IMR-90 (cell line): ENCODE data around the gene RASAL1. TPM values are rescaled to one million over a fixed set of nuclear protein-coding genes. Genes with fewer than 3 reads are reported as not detected.
A peak's percentile ranks its signal among the peaks of the same experiment; 100 is the strongest.

Source experiments
- ATAC-seq: fragments of 200-7000 bp; cut with Tn5 transposase; 2 replicates; pipeline ENCODE4 v1.9.1; 2020; ENCODE audit warnings: low read depth, mild to moderate bottlenecking, moderate library complexity
- BruUV-seq: library from RNA; stranded (reverse); fragments of 400-500 nt; replicated peaks from 2 replicates; lab custom pipeline; 2021; lab: Mats Ljungman, UMichigan
- CTCF ChIA-PET: fragments of 300-600 bp; formaldehyde crosslinking; extraction: SDS; loops from one replicate; lab custom pipeline; 2021; ENCODE audit warnings: antibody characterized with exemption; lab: Yijun Ruan, JAX
- POLR2A ChIA-PET: fragments of 300-600 bp; sonication (Branson Sonifier 250); formaldehyde crosslinking; loops from one replicate; lab custom pipeline; 2022; ENCODE audit warnings: antibody characterized with exemption; ENCODE audit not compliant: unreplicated experiment; lab: Charles Lee
- DNase-seq: peaks from one replicate; pipeline ENCODE4 v3.0.0; 2013
- H2AFZ ChIP-seq: replicated peaks from 2 replicates; pipeline ENCODE3; 2013; ENCODE audit warnings: low read length, mild to moderate bottlenecking; ENCODE audit not compliant: poor library complexity
- H2AK5ac ChIP-seq: 2 replicates; pipeline ENCODE4 v1.6.1; 2013; ENCODE audit warnings: low read depth, low read length, inconsistent platforms
- H2AK9ac ChIP-seq: replicated peaks from 2 replicates; pipeline ENCODE3; 2013; ENCODE audit warnings: mild to moderate bottlenecking, low read depth, low read length, moderate library complexity; ENCODE audit not compliant: poor library complexity
- H2BK120ac ChIP-seq: 2 replicates; pipeline ENCODE4 v1.6.1; 2013; ENCODE audit warnings: low read depth, low read length, inconsistent platforms
- H2BK15ac ChIP-seq: 3 replicates; pipeline ENCODE4 v1.6.1; 2013; ENCODE audit warnings: low read depth, low read length, inconsistent platforms
- H2BK20ac ChIP-seq: 2 replicates; pipeline ENCODE4 v1.6.1; 2013; ENCODE audit warnings: low read depth, mild to moderate bottlenecking, inconsistent platforms, low read length, moderate library complexity
- H2BK5ac ChIP-seq: 2 replicates; pipeline ENCODE4 v1.6.1; 2013; ENCODE audit warnings: mild to moderate bottlenecking, low read depth, low read length, inconsistent platforms; ENCODE audit not compliant: poor library complexity, severe bottlenecking
- H3K14ac ChIP-seq: replicated peaks from 2 replicates; pipeline ENCODE4 v1.6.1; 2013; ENCODE audit warnings: low read depth, low read length, inconsistent platforms
- H3K18ac ChIP-seq: 2 replicates; pipeline ENCODE4 v1.6.1; 2013; ENCODE audit warnings: low read depth, low read length, control low read depth
- H3K23ac ChIP-seq: 2 replicates; pipeline ENCODE4 v1.6.1; 2013; ENCODE audit warnings: low read depth, low read length, inconsistent platforms
- H3K27ac ChIP-seq: 2 replicates; pipeline ENCODE4 v1.5.1; 2013; ENCODE audit warnings: mild to moderate bottlenecking, control low read depth, low read length; ENCODE audit not compliant: insufficient read depth
- H3K27me3 ChIP-seq: 2 replicates; pipeline ENCODE4 v1.6.1; 2013; ENCODE audit warnings: low read length; ENCODE audit not compliant: control insufficient read depth, insufficient read depth
- H3K36me3 ChIP-seq: 2 replicates; pipeline ENCODE4 v1.6.1; 2013; ENCODE audit warnings: low read length, mixed read lengths; ENCODE audit not compliant: control insufficient read depth, insufficient read depth
- H3K4ac ChIP-seq: 2 replicates; pipeline ENCODE4 v1.6.1; 2013; ENCODE audit warnings: low read depth, low read length, inconsistent platforms
- H3K4me1 ChIP-seq: 2 replicates; pipeline ENCODE4 v1.6.1; 2013; ENCODE audit warnings: low read length, mixed read lengths; ENCODE audit not compliant: control insufficient read depth, insufficient read depth
- H3K4me2 ChIP-seq: 2 replicates; pipeline ENCODE4 v1.6.1; 2013; ENCODE audit warnings: low read depth, mild to moderate bottlenecking, control low read depth, low read length, moderate library complexity
- H3K4me3 ChIP-seq: 2 replicates; pipeline ENCODE4 v1.5.1; 2013; ENCODE audit warnings: low read depth, mild to moderate bottlenecking, control low read depth, low read length, moderate library complexity; ENCODE audit not compliant: insufficient read depth
- H3K56ac ChIP-seq: 2 replicates; pipeline ENCODE4 v1.6.1; 2013; ENCODE audit warnings: low read length, inconsistent platforms; ENCODE audit not compliant: insufficient read depth; ENCODE audit errors: extremely low read depth
- H3K79me1 ChIP-seq, 2 experiments: 2 replicates each; pipeline ENCODE4 v1.6.1; 2013; ENCODE audit warnings: low read length in 2 of 2, inconsistent platforms in 1 of 2, low read depth in 1 of 2
- H3K9ac ChIP-seq: 2 replicates; pipeline ENCODE4 v1.6.1; 2013; ENCODE audit warnings: low read depth, low read length, control low read depth
- H3K9me1 ChIP-seq: 2 replicates; pipeline ENCODE4 v1.6.1; 2013; ENCODE audit warnings: low read length, inconsistent platforms; ENCODE audit not compliant: insufficient read depth
- H3K9me3 ChIP-seq: 2 replicates; pipeline ENCODE4 v1.6.1; 2013; ENCODE audit warnings: low read length; ENCODE audit not compliant: control insufficient read depth, insufficient read depth
- H4K20me1 ChIP-seq: 2 replicates; pipeline ENCODE4 v1.6.1; 2013; ENCODE audit warnings: low read length, inconsistent platforms; ENCODE audit not compliant: insufficient read depth
- H4K5ac ChIP-seq: 2 replicates; pipeline ENCODE4 v1.6.1; 2013; ENCODE audit warnings: mild to moderate bottlenecking, low read depth, low read length, control low read depth
- H4K8ac ChIP-seq, 2 experiments: 2 replicates each; pipeline ENCODE4 v1.6.1; 2013; ENCODE audit warnings: low read depth in 2 of 2, low read length in 2 of 2, control low read depth in 1 of 2, inconsistent platforms in 1 of 2
- H4K91ac ChIP-seq: 2 replicates; pipeline ENCODE4 v1.6.1; 2013; ENCODE audit warnings: low read depth, low read length, inconsistent platforms; ENCODE audit not compliant: insufficient read depth
- MAFK ChIP-seq: IDR thresholded peaks from 2 replicates; pipeline ENCODE4 v1.6.1; 2012; ENCODE audit warnings: low read depth, low read length, improper control_type of control experiment
- NFE2L2 ChIP-seq: fragments of 150-350 bp; IDR thresholded peaks from 2 replicates; pipeline ENCODE4 v1.6.1; 2016; ENCODE audit warnings: low read depth, mild to moderate bottlenecking, low read length
- WGBS, 2 experiments: methylation state at CpG; one replicate each; pipeline versions ENCODE4 v1.1.5 to v1.1.7; 2013; ENCODE audit warnings: missing lambda C conversion rate in 2 of 2; ENCODE audit not compliant: insufficient read length in 1 of 2; ENCODE audit errors: extremely low coverage in 2 of 2; 5-methylcytosine and 5-hydroxymethylcytosine counted together
- dilution Hi-C: fragments of 300-500 bp; cut with HindIII; formaldehyde crosslinking; loops from one replicate; pipeline ENCODE4 v1.14.3; 2018; ENCODE audit warnings: low sequenced_read_pairs; ENCODE audit not compliant: unreplicated experiment
- in situ Hi-C: fragments of 300-500 bp; cut with MboI; formaldehyde crosslinking; loops from 3 replicates; pipeline ENCODE4 v1.14.3; 2019; ENCODE audit warnings: low sequenced_read_pairs, inconsistent platforms, mixed read lengths
- intact Hi-C: fragments of 100-400 bp; cut with micrococcal nuclease; formaldehyde crosslinking; loops from 2 replicates; pipeline ENCODE4 v1.10.0; 2022
- polyA plus RNA-seq, 3 experiments: library from polyadenylated mRNA; depleted of rRNA; stranded (reverse); fragments of >200 nt; gene quantifications; 2 replicates each; pipeline ENCODE4 v1.2.3, GENCODE V29; 2012; ENCODE audit warnings: low replicate concordance in 1 of 3
- total RNA-seq: library from RNA; depleted of rRNA; stranded (reverse); fragments of >200 nt; gene quantifications from 2 replicates; pipeline ENCODE4 v1.2.3, GENCODE V29; 2012

The RASAL1 gene
- total and polyA plus RNA-seq, 2 of the 4 experiments (the other 2 are of a cell fraction): not detected

- no peak overlapping the region for H2AFZ ChIP-seq
- no peak overlapping the region for H3K23ac ChIP-seq
- POLR2A ChIA-PET: no interaction called here
Measured at GRCh38 chr12:113137861-113138783, 2.6 kb upstream of the RASAL1 start.

More at GRCh38 chr12:113137861-113138783, 2.6 kb upstream of the RASAL1 start:
- TF ChIP-seq MAFK: 0 out of 2 replicates have a peak, but pooled peaks have one; percentile 10
- TF ChIP-seq NFE2L2: no peak
- Histone ChIP-seq H3K56ac (no peak overlapping the region), H3K9ac (no peak overlapping the region), H3K14ac (no peak overlapping the region), H4K8ac (no peak overlapping the region), H3K79me1 (no peaks in the 10 kb centered on the region), H2AK5ac (no peak overlapping the region), H2BK120ac (no peak overlapping the region), H2BK5ac (no peak overlapping the region), H4K20me1 (no peaks in the 10 kb centered on the region), H3K18ac (no peak overlapping the region), H2BK20ac (no peak overlapping the region), H3K4me1 (no peaks in the 10 kb centered on the region), H3K27me3 (peaks cover 5% of the 10 kb centered on the region; the same call in 1 of the 2 replicates), H4K91ac (no peak overlapping the region), H3K9me3 (no peaks in the 10 kb centered on the region), H3K4ac (no peak overlapping the region), H2BK15ac (no peak overlapping the region), H4K5ac (no peak overlapping the region), H3K4me2 (no peak overlapping the region), H3K27ac (no peak overlapping the region), H3K36me3 (no peaks in the 10 kb centered on the region), H3K9me1 (no peaks in the 10 kb centered on the region), H3K4me3 (no peak overlapping the region), H2AK9ac (peak overlapping the region; percentile 42)
- dilution Hi-C loops: no loop called here
- no TSS peak for BruUV-seq
- 67% methylated on average over 1 of the region's 12 CpGs; no CpG with 5 or more reads in 1 of the 2 experiments for WGBS, 2 experiments
- CTCF ChIA-PET: interaction anchor here (1.0 to 1.2 kb wide), 2 partner anchors 16 to 145 kb away, joined by 3 read pairs; no protein-coding TSS in a partner anchor
- in situ Hi-C loops: no loop called here
- DNase-seq (no peak), ATAC-seq (no peak)
- intact Hi-C loops: no loop called here
